Psoas muscle (tissue), 8 donors: ENCODE measurements around the gene MEF2A. TPM values are rescaled to one million over a fixed set of nuclear protein-coding genes. Genes with fewer than 3 reads are reported as not detected.

Experiments used
- ATAC-seq, 4 donors: fragments of 200-7000 bp; cut with Tn5 transposase; one replicate each; pipeline ENCODE4 v1.9.1; 2020; ENCODE audit warnings: moderate library complexity in 3 of 4, mild to moderate bottlenecking in 2 of 4
- DNase-seq, 2 donors: peaks; one replicate each; pipeline ENCODE4 v3.0.0-alpha.2; 2020
- H3K27ac ChIP-seq: fragments of 200-600 bp; one replicate; pipeline ENCODE4 v1.8.0; 2022
- H3K27me3 ChIP-seq, 3 donors: fragments of 200-600 bp in 1 of 3; one replicate each; pipeline versions ENCODE4 v1.6.1 to v1.8.0; 2013 to 2022; ENCODE audit warnings: low read length in 2 of 3, mild to moderate bottlenecking in 2 of 3, moderate library complexity in 1 of 3; ENCODE audit not compliant: insufficient read depth in 3 of 3
- H3K36me3 ChIP-seq, 2 donors: fragments of 200-600 bp in 1 of 2; one replicate each; pipeline versions ENCODE4 v1.6.1 to v1.8.0; 2013 to 2022; ENCODE audit warnings: low read depth in 1 of 2, mild to moderate bottlenecking in 1 of 2, moderate library complexity in 1 of 2; ENCODE audit not compliant: insufficient read depth in 1 of 2
- H3K4me1 ChIP-seq: fragments of 200-600 bp; one replicate; pipeline ENCODE4 v1.8.0; 2022
- H3K4me3 ChIP-seq: fragments of 200-600 bp; one replicate; pipeline ENCODE4 v1.8.0; 2022; ENCODE audit warnings: mild to moderate bottlenecking
- H3K9me3 ChIP-seq: fragments of 200-600 bp; one replicate; pipeline ENCODE4 v1.8.0; 2022
- WGBS, 3 donors: extraction: QIAGEN DNeasy Blood & Tissue Kit; methylation state at CpG; one replicate each; pipeline versions ENCODE4 v1.1.6 to v1.1.7; 2013; 5-methylcytosine and 5-hydroxymethylcytosine counted together
- intact Hi-C, 2 donors: fragments of 100-400 bp; cut with DNase I; formaldehyde crosslinking; loops; one replicate each; pipeline versions ENCODE4 v1.11.0 to v1.14.2; 2022
- polyA plus RNA-seq, 3 donors: library from polyadenylated mRNA; stranded (reverse); fragments of 200-250 nt; gene quantifications; one replicate each; pipeline ENCODE4 v1.2.3, GENCODE V29; 2013
- total RNA-seq, 4 donors: library from RNA; stranded (reverse); fragmentation: NEBNext Ultra II Directional in 2 of 4; extraction: Animal tissue kit (Norgen Biotek cat#: 25700) in 2 of 4; gene quantifications; one replicate each; pipeline versions ENCODE4 v1.2.1 to v1.2.4, GENCODE V29; 2021 to 2023
- TF ChIP-seq, protein P1 (sequence below): fragments of 200-600 bp; IDR thresholded peaks from one replicate; pipeline ENCODE4 v1.8.0; 2022; ENCODE audit warnings: antibody characterized with exemption
- donor health status: healthy with polysubstance abuse.
- donor health status: DM: no; HTN: no; CAD: no; lungs with moderate emphysema.
- donor health status: Bipolar disorder and iron deficiency.
- donor health status: healthy.
- donor health status: DM: yes; HTN: yes; CAD: no.
- donor health status: DM: no; HTN: no; CAD: no.
- donor health status: DM: no; HTN: no; CAD: no.
- donor health status: DM: yes; HTN: yes; CAD: no.

MEF2A gene
- total and polyA plus RNA-seq, 7 donors = 17.1 to 92.6 (median 63.9) TPM

DNA sequence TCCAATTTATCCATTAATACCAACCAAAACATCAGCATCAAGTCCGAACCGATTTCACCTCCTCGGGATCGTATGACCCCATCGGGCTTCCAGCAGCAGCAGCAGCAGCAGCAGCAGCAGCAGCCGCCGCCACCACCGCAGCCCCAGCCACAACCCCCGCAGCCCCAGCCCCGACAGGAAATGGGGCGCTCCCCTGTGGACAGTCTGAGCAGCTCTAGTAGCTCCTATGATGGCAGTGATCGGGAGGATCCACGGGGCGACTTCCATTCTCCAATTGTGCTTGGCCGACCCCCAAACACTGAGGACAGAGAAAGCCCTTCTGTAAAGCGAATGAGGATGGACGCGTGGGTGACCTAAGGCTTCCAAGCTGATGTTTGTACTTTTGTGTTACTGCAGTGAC, 146.6 kb downstream of the MEF2A start:
- Histone ChIP-seq H3K9me3 (no peaks in the 10 kb centered on the region), H3K27ac (no peak overlapping the region), H3K4me3 (no peak overlapping the region), H3K27me3 (no peaks in the 10 kb centered on the region), H3K36me3 (peaks cover 3 to 56% of the 10 kb centered on the region in 2 donors), H3K4me1 (peaks cover 57% of the 10 kb centered on the region)
- ATAC-seq = no peak
- no peak for DNase-seq
- 74 to 83% (median 81%) methylated on average over 18 of the region's 18 CpGs for WGBS, 3 donors
- intact Hi-C loops = no loop called here
- TF ChIP-seq, protein P1, sequence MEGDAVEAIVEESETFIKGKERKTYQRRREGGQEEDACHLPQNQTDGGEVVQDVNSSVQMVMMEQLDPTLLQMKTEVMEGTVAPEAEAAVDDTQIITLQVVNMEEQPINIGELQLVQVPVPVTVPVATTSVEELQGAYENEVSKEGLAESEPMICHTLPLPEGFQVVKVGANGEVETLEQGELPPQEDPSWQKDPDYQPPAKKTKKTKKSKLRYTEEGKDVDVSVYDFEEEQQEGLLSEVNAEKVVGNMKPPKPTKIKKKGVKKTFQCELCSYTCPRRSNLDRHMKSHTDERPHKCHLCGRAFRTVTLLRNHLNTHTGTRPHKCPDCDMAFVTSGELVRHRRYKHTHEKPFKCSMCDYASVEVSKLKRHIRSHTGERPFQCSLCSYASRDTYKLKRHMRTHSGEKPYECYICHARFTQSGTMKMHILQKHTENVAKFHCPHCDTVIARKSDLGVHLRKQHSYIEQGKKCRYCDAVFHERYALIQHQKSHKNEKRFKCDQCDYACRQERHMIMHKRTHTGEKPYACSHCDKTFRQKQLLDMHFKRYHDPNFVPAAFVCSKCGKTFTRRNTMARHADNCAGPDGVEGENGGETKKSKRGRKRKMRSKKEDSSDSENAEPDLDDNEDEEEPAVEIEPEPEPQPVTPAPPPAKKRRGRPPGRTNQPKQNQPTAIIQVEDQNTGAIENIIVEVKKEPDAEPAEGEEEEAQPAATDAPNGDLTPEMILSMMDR = no peak

DNA sequence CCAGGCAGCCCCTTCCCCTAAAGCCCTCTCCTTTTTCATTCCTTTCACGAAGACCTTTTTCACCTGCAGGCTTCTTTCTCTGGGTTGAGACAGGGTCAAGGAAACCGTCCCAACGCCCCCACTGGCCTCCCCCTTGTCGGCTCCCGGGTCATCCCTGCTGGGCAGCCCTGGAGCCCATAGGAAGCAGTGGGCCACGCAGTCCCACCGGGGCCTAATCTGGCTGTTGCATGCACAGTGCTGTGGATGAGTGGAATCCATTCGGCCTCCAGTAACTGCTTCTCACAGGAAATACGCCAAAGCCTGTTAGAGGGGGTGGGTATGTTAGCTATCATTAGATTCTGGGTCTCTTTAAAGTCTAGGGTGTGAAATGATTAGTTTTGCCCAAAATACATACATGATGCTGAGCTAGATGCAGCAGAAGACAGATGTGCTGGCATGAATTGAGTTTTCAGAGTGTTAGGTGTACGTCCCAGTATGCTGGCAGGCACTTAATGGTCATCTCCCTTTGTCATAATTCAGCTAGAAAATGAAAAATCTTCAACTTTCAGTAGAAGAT, 150.8 kb downstream of the MEF2A start:
- Histone ChIP-seq H3K36me3 (peaks cover 0 to 40% of the 10 kb centered on the region in 2 donors), H3K27ac (peak overlapping the region; percentile 75), H3K4me1 (peaks cover 50% of the 10 kb centered on the region), H3K4me3 (no peak overlapping the region), H3K27me3 (no peaks in the 10 kb centered on the region), H3K9me3 (no peaks in the 10 kb centered on the region)
- WGBS, 3 donors = 48 to 50% (median 49%) methylated on average over 10 of the region's 10 CpGs
- TF ChIP-seq, protein P1 = no peak
- ATAC-seq (peak in 1 of 4 donors; percentile 2), DNase-seq (no peak)
- intact Hi-C loops = no loop called here

DNA sequence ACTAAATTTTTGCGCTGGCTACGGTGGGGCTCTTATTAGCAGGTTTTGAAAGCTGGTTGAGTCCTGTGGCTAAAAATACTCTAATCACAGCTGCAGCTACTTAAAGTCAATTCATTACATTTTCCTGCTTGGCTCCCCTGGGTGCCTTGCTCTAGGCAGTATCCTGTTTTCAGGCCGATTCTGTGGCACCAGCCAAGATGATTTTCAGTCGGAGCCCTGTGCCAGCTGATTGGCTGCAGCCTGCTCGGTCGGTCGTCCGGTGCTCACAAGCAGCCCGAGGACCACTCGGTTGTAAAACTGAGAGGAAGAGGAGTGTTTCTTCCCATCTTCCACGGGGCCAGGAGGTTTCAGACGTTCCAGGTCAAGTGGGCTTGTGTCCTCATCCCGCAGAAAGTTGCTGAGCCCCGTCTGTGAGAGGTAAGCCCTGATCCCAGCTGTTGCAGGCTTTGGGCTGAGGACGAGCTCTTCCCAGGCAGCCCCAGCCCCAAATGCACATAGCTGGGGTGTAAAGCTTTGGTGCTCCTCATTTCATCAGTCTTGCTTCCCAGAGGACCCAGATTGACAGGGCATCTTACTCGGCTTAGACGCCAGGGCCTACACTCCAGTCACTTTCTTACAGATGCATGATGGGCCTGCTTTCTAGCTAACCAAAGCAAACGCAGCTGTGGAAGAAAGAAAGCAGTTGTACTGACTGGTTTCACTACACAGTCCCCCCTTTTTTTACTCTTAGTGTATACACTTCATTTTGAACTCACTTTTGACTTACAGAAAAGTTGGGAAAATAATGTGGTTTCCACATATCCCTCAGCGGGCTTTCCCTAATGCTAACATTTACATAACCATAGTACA, 151.6 kb downstream of the MEF2A start:
- Histone ChIP-seq H3K36me3 (peaks cover 0 to 32% of the 10 kb centered on the region in 2 donors), H3K27ac (peak overlapping the region; percentile 75), H3K9me3 (no peaks in the 10 kb centered on the region), H3K4me1 (peaks cover 47% of the 10 kb centered on the region), H3K4me3 (no peak overlapping the region), H3K27me3 (no peaks in the 10 kb centered on the region)
- DNase-seq (peak in 1 of 2 donors; percentile 70), ATAC-seq (peak; percentile 10 to 60 (median 28))
- intact Hi-C loops = no loop called here
- TF ChIP-seq, protein P1 = no peak
- WGBS, 3 donors = 17 to 27% (median 21%) methylated on average over 19 of the region's 19 CpGs

DNA sequence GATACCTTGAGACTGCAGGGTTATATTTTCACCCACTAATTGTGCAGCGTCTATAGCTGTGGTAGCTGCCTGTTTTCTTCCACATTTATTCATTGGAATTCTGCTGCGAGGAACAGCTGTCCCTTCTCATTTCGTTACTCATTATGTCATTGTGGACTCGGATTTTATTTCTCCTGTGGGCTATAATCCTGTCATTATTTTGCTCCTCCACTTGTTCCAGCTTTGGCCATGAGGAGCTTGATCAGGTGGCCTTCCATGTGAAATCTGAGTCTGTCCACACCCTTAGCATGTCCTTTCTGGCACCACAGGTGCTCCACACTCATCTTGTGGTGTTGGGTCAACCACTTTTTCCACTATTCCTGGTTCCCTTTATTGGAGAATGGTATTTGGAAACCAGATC, 152.6 kb downstream of the MEF2A start:
- Histone ChIP-seq H3K27me3 (no peaks in the 10 kb centered on the region), H3K4me3 (no peak overlapping the region), H3K27ac (peak overlapping the region; percentile 75), H3K4me1 (peaks cover 47% of the 10 kb centered on the region), H3K9me3 (no peaks in the 10 kb centered on the region), H3K36me3 (peaks cover 0 to 22% of the 10 kb centered on the region in 2 donors)
- DNase-seq (no peak), ATAC-seq (peak; percentile 76 to 82 (median 77))
- TF ChIP-seq, protein P1 = no peak
- intact Hi-C loops = no loop called here
- WGBS, 3 donors = 17 to 28% (median 26%) methylated on average over 4 of the region's 4 CpGs
